Measurements from ENCODE around the gene CALB2. TPM values are rescaled to one million over a fixed set of nuclear protein-coding genes. Genes with fewer than 3 reads are reported as not detected.

The CALB2 gene
- total RNA-seq, 1 experiment from 2014 or later: 5.5 TPM

GRCh38 chr16:71357681-71358080 is 842 bp upstream of the CALB2 start:
- no peak overlapping the region for H3K9ac ChIP-seq (ENCODE audit: low read length)
- H3K9me2 ChIP-seq (ENCODE audit: insufficient read depth): no peaks in the 10 kb centered on the region
- no peaks in the 10 kb centered on the region for H3K79me2 ChIP-seq (ENCODE audit: insufficient read depth, low read length)
- no peak overlapping the region for H3K4me3 ChIP-seq (replicated peaks in 1 of 2; ENCODE audit: low read depth in 1 of 2, low read length in 2 of 2)
- RAD21 ChIA-PET (ENCODE audit: low non-redundant PET in 1 of 2, low total read pairs in 2 of 2, uncharacterized antibody in 2 of 2, unreplicated experiment in 2 of 2): no interaction called here
- H3K4me1 ChIP-seq (ENCODE audit: control insufficient read depth in 1 of 2, insufficient read depth in 2 of 2, low read length in 2 of 2): peaks cover 11 to 36% of the 10 kb centered on the region in 2 experiments
- ATAC-seq (no peak), DNase-seq (ENCODE audit: low read depth, low spot score) (no peak)
- peak overlapping the region; percentile 91 for H2AFZ ChIP-seq (ENCODE audit: low read depth, low read length, poor library complexity, severe bottlenecking)
- no TSS peak for BruUV-seq (replicated peaks)
- CTCF ChIA-PET: interaction anchor here (0.7 to 1.1 kb wide), 4 partner anchors 10 to 586 kb away, joined by 3 to 4 read pairs (median 3); no protein-coding TSS in a partner anchor
- no peak overlapping the region for H3K27ac ChIP-seq (ENCODE audit: low read depth, low read length)
- intact Hi-C loops (cut with micrococcal nuclease): loop anchor here (1.0 to 5.0 kb wide), 4 partner anchors 140 to 579 kb away; partner anchors contain the start of gene VAC14
- no peaks in the 10 kb centered on the region for H3K36me3 ChIP-seq (ENCODE audit: control insufficient read depth in 1 of 2, insufficient read depth in 2 of 2, low read length in 2 of 2)
- no peaks in the 10 kb centered on the region; the same call in 1 of the 2 replicates for H3K27me3 ChIP-seq (ENCODE audit: insufficient read depth, low read length)
- H4K20me1 ChIP-seq (ENCODE audit: insufficient read depth): no peaks in the 10 kb centered on the region
- H3K9me3 ChIP-seq (ENCODE audit: control insufficient read depth in 1 of 2, insufficient read depth in 1 of 2, low read depth in 1 of 2, low read length in 2 of 2): no peaks in the 10 kb centered on the region
- peak; percentile 30; the same call in 1 of the 2 replicates for TF ChIP-seq RAD21 (IDR thresholded peaks at IDR 0.05; ENCODE audit: low read depth)
- no peak for TF ChIP-seq EZH2phosphoT487 (IDR thresholded peaks at IDR 0.05; ENCODE audit: borderline replicate concordance)
- TF ChIP-seq REST (IDR thresholded peaks at IDR 0.05; ENCODE audit: low read depth): no peak
- no peak for TF ChIP-seq SRF (IDR thresholded peaks at IDR 0.05; ENCODE audit: low read depth)
- H3K4me2 ChIP-seq (ENCODE audit: low read length): peak overlapping the region; percentile 84
- POLR2A ChIA-PET: interaction anchor here (0.9 kb wide), 1 partner anchor 20 kb away, joined by 3 read pairs; no protein-coding TSS in a partner anchor

- POLR2A ChIA-PET: interaction anchor here (1.4 kb wide), 1 partner anchor 21 kb away, joined by 3 read pairs; no protein-coding TSS in a partner anchor
- Histone ChIP-seq H3K4me3 (replicated peaks in 1 of 2; ENCODE audit: low read depth in 1 of 2, low read length in 2 of 2) (peak overlapping the region; percentile 47 to 58; a peak in 2 of 4 replicates), H4K20me1 (ENCODE audit: insufficient read depth) (no peaks in the 10 kb centered on the region), H3K4me2 (ENCODE audit: low read length) (peak overlapping the region; percentile 84), H3K27me3 (ENCODE audit: insufficient read depth, low read length) (no peaks in the 10 kb centered on the region; the same call in 1 of the 2 replicates), H2AFZ (ENCODE audit: low read depth, low read length, poor library complexity, severe bottlenecking) (no peak overlapping the region), H3K79me2 (ENCODE audit: insufficient read depth, low read length) (no peaks in the 10 kb centered on the region), H3K9ac (ENCODE audit: low read length) (peak overlapping the region; percentile 55), H3K4me1 (ENCODE audit: control insufficient read depth in 1 of 2, insufficient read depth in 2 of 2, low read length in 2 of 2) (peaks cover 11 to 36% of the 10 kb centered on the region in 2 experiments), H3K36me3 (ENCODE audit: control insufficient read depth in 1 of 2, insufficient read depth in 2 of 2, low read length in 2 of 2) (no peaks in the 10 kb centered on the region), H3K27ac (ENCODE audit: low read depth, low read length) (no peak overlapping the region), H3K9me3 (ENCODE audit: control insufficient read depth in 1 of 2, insufficient read depth in 1 of 2, low read depth in 1 of 2, low read length in 2 of 2) (no peaks in the 10 kb centered on the region), H3K9me2 (ENCODE audit: insufficient read depth) (no peaks in the 10 kb centered on the region)
- no peak for DNase-seq (ENCODE audit: low read depth, low spot score)
- RAD21 ChIA-PET (ENCODE audit: low non-redundant PET in 1 of 2, low total read pairs in 2 of 2, uncharacterized antibody in 2 of 2, unreplicated experiment in 2 of 2): no interaction called here
- intact Hi-C loops (cut with micrococcal nuclease): loop anchor here (2.0 to 5.0 kb wide), 3 partner anchors 138 to 581 kb away; partner anchors contain the start of gene VAC14
- no peak for ATAC-seq
- no TSS peak for BruUV-seq (replicated peaks)
- CTCF ChIA-PET: interaction anchor here (1.3 to 1.5 kb wide), 3 partner anchors 53 to 705 kb away, joined by 3 to 6 read pairs (median 4); no protein-coding TSS in a partner anchor
- TF ChIP-seq TCF7L2 (IDR thresholded peaks at IDR 0.05; ENCODE audit: borderline replicate concordance, extremely low read depth, insufficient read depth, insufficient read length) (no peak), JUND (IDR thresholded peaks at IDR 0.05) (no peak), ZFX (IDR thresholded peaks at IDR 0.05) (no peak), EGR1 (IDR thresholded peaks at IDR 0.05; ENCODE audit: low read depth) (no peak), ATF3 (IDR thresholded peaks at IDR 0.05) (no peak), ZBTB33 (IDR thresholded peaks at IDR 0.05; ENCODE audit: extremely low read depth, insufficient replicate concordance, low read length) (no peak), SRF (IDR thresholded peaks at IDR 0.05; ENCODE audit: low read depth) (no peak), SP1 (IDR thresholded peaks at IDR 0.05; ENCODE audit: low read depth) (no peak), ELF1 (IDR thresholded peaks at IDR 0.05; ENCODE audit: borderline replicate concordance, low read depth) (no peak)
Observed at GRCh38 chr16:71359431-71359830, 908 bp downstream of the CALB2 start.
